K562 (cell line): ENCODE results near the gene GCDH. TPM values are rescaled to one million over a fixed set of nuclear protein-coding genes. Genes with fewer than 3 reads are reported as not detected.

ENCODE experiments used
- BDP1 ChIP-seq: IDR thresholded peaks from 3 replicates; pipeline ENCODE4 v1.6.1; 2011; ENCODE audit not compliant: insufficient read length, insufficient read depth
- CHD1 ChIP-seq: fragments of 200-600 bp; sonication (generic); IDR thresholded peaks from one replicate; pipeline ENCODE4 v1.6.1; 2012; ENCODE audit warnings: mild to moderate bottlenecking, moderate library complexity, low read length, inconsistent platforms
- IRF2 ChIP-seq: sonication (generic); formaldehyde crosslinking; IDR thresholded peaks from 2 replicates; pipeline ENCODE4 v1.8.1; 2022; ENCODE audit warnings: mild to moderate bottlenecking, missing genetic modification reagents
- NFE2L1 ChIP-seq: fragments of 450-650 bp; IDR thresholded peaks from 2 replicates; pipeline ENCODE4 v1.6.1; 2016; ENCODE audit warnings: missing genetic modification characterization, low read depth, mild to moderate bottlenecking, missing compliant biosample characterization, moderate library complexity, borderline replicate concordance
- POLR3G ChIP-seq: IDR thresholded peaks from 2 replicates; pipeline ENCODE4 v1.6.1; 2011; ENCODE audit not compliant: insufficient read length, insufficient replicate concordance; ENCODE audit errors: extremely low read depth
- POU5F1 ChIP-seq: fragments of 150-350 bp; IDR thresholded peaks from 2 replicates; pipeline ENCODE4 v1.6.1; 2014; ENCODE audit warnings: borderline replicate concordance, low read length, low read depth, mild to moderate bottlenecking; ENCODE audit not compliant: partially characterized antibody
- RBBP5 ChIP-seq: fragments of 200-600 bp; sonication (generic); IDR thresholded peaks from 2 replicates; pipeline ENCODE4 v1.6.1; 2012; ENCODE audit warnings: borderline replicate concordance, mild to moderate bottlenecking, low read length, control low read depth, inconsistent platforms; ENCODE audit not compliant: insufficient read depth, poor library complexity, severe bottlenecking
- TSC22D4 ChIP-seq: fragments of 450-650 bp; IDR thresholded peaks from 2 replicates; pipeline ENCODE4 v1.6.1; 2016; ENCODE audit warnings: missing genetic modification characterization, missing biosample characterization, control low read depth
- ZNF134 ChIP-seq: fragments of 250-450 bp; sonication (Bioruptor Pico); conservative IDR thresholded peaks from 2 replicates; pipeline ENCODE4 v1.4.0; 2020
- polyA plus RNA-seq, 8 experiments: library from polyadenylated mRNA; depleted of rRNA in 4 of 8; stranded (reverse) in 5 of 8; unstranded in 3 of 8; fragments of >200 nt; fragmentation: Nextera tagmentation in 2 of 8; fragmentation: Illumina TruSeq in 1 of 8; extraction: Ambion mirVana in 2 of 8; extraction: Trizol in 1 of 8; gene quantifications; 2 replicates each; pipeline versions ENCODE4 v1.2.1 to v1.2.3, GENCODE V29; 2011 to 2014; ENCODE audit warnings: inconsistent platforms in 1 of 8, missing spikeins in 1 of 8
- total RNA-seq, 7 experiments: library from RNA; depleted of rRNA in 6 of 7; stranded (reverse); fragments of >200 nt in 6 of 7; fragmentation: Illumina TruSeq in 2 of 7; extraction: Trizol in 2 of 7; gene quantifications; 2 replicates each; pipeline versions ENCODE4 v1.2.1 to v1.2.3, GENCODE V29; 2011 to 2021; ENCODE audit warnings: low replicate concordance in 1 of 7
- TF ChIP-seq, protein P1 (sequence below): fragments of 450-650 bp; IDR thresholded peaks from 2 replicates; pipeline ENCODE4 v1.6.1; 2017; ENCODE audit warnings: antibody characterized with exemption, mild to moderate bottlenecking
- TF ChIP-seq, protein P2 (sequence below), 2 experiments: fragments of 450-650 bp; formaldehyde crosslinking in 1 of 2; IDR thresholded peaks; 2 replicates each; pipeline versions ENCODE4 v1.4.0 to v1.6.1; 2014 to 2020; ENCODE audit warnings: mild to moderate bottlenecking in 2 of 2, borderline replicate concordance in 1 of 2, low read depth in 1 of 2
- TF ChIP-seq, protein P3 (sequence below): IDR thresholded peaks from 2 replicates; pipeline ENCODE4 v1.6.1; 2016; ENCODE audit warnings: missing genetic modification characterization, missing compliant biosample characterization

Gene GCDH
- total and polyA plus RNA-seq, 9 of the 15 experiments (the other 6 are each of a cell fraction or from before 2014, with no cell fraction given), result 2.9 to 50.8 (median 19.1) TPM

- TF ChIP-seq, protein P1, sequence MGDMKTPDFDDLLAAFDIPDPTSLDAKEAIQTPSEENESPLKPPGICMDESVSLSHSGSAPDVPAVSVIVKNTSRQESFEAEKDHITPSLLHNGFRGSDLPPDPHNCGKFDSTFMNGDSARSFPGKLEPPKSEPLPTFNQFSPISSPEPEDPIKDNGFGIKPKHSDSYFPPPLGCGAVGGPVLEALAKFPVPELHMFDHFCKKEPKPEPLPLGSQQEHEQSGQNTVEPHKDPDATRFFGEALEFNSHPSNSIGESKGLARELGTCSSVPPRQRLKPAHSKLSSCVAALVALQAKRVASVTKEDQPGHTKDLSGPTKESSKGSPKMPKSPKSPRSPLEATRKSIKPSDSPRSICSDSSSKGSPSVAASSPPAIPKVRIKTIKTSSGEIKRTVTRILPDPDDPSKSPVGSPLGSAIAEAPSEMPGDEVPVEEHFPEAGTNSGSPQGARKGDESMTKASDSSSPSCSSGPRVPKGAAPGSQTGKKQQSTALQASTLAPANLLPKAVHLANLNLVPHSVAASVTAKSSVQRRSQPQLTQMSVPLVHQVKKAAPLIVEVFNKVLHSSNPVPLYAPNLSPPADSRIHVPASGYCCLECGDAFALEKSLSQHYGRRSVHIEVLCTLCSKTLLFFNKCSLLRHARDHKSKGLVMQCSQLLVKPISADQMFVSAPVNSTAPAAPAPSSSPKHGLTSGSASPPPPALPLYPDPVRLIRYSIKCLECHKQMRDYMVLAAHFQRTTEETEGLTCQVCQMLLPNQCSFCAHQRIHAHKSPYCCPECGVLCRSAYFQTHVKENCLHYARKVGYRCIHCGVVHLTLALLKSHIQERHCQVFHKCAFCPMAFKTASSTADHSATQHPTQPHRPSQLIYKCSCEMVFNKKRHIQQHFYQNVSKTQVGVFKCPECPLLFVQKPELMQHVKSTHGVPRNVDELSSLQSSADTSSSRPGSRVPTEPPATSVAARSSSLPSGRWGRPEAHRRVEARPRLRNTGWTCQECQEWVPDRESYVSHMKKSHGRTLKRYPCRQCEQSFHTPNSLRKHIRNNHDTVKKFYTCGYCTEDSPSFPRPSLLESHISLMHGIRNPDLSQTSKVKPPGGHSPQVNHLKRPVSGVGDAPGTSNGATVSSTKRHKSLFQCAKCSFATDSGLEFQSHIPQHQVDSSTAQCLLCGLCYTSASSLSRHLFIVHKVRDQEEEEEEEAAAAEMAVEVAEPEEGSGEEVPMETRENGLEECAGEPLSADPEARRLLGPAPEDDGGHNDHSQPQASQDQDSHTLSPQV, result peak; percentile 20; the same call in 1 of the 2 replicates
- no peak for TF ChIP-seq ZNF134 (CRISPR knock-in tag)
- TF ChIP-seq TSC22D4, result no peak
- peak; percentile 84 for TF ChIP-seq RBBP5
- no peak for TF ChIP-seq CHD1
- TF ChIP-seq, protein P2, sequence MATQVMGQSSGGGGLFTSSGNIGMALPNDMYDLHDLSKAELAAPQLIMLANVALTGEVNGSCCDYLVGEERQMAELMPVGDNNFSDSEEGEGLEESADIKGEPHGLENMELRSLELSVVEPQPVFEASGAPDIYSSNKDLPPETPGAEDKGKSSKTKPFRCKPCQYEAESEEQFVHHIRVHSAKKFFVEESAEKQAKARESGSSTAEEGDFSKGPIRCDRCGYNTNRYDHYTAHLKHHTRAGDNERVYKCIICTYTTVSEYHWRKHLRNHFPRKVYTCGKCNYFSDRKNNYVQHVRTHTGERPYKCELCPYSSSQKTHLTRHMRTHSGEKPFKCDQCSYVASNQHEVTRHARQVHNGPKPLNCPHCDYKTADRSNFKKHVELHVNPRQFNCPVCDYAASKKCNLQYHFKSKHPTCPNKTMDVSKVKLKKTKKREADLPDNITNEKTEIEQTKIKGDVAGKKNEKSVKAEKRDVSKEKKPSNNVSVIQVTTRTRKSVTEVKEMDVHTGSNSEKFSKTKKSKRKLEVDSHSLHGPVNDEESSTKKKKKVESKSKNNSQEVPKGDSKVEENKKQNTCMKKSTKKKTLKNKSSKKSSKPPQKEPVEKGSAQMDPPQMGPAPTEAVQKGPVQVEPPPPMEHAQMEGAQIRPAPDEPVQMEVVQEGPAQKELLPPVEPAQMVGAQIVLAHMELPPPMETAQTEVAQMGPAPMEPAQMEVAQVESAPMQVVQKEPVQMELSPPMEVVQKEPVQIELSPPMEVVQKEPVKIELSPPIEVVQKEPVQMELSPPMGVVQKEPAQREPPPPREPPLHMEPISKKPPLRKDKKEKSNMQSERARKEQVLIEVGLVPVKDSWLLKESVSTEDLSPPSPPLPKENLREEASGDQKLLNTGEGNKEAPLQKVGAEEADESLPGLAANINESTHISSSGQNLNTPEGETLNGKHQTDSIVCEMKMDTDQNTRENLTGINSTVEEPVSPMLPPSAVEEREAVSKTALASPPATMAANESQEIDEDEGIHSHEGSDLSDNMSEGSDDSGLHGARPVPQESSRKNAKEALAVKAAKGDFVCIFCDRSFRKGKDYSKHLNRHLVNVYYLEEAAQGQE (IDR thresholded peaks at IDR 0.05; ENCODE audit: borderline replicate concordance), result peak; percentile 75
- TF ChIP-seq, protein P2 (CRISPR knock-in tag; IDR thresholded peaks at IDR 0.05; ENCODE audit: low read depth), result no peak; the same call in 1 of the 2 replicates
- TF ChIP-seq, protein P3, sequence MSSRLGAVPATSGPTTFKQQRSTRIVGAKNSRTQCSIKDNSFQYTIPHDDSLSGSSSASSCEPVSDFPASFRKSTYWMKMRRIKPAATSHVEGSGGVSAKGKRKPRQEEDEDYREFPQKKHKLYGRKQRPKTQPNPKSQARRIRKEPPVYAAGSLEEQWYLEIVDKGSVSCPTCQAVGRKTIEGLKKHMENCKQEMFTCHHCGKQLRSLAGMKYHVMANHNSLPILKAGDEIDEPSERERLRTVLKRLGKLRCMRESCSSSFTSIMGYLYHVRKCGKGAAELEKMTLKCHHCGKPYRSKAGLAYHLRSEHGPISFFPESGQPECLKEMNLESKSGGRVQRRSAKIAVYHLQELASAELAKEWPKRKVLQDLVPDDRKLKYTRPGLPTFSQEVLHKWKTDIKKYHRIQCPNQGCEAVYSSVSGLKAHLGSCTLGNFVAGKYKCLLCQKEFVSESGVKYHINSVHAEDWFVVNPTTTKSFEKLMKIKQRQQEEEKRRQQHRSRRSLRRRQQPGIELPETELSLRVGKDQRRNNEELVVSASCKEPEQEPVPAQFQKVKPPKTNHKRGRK, result no peak
- TF ChIP-seq POU5F1, result no peak
- no peak for TF ChIP-seq POLR3G
- no peak for TF ChIP-seq IRF2 (CRISPR knock-in tag)
- no peak for TF ChIP-seq BDP1
- TF ChIP-seq NFE2L1, result no peak
These were observed 47.2 kb downstream of the GCDH start, which contains the start of gene CALR (continued) for GRCh38 chr19:12937927-12938778.
